Testis (tissue), 2 donors: Measurements from ENCODE around the gene MRPL55.

ENCODE experiments used
- POLR2A ChIP-seq: fragments of 450-650 bp; IDR thresholded peaks from one replicate; pipeline ENCODE4 v1.6.1; 2017; ENCODE audit warnings: antibody characterized with exemption, mild to moderate bottlenecking, moderate library complexity
- TF ChIP-seq, protein P1 (sequence below), 3 experiments: fragments of 450-650 bp in 2 of 3; fragments of 200-600 bp in 1 of 3; sonication (generic) in 1 of 3; IDR thresholded peaks; one replicate each; pipeline ENCODE4 v1.5.1; 2016 to 2019; ENCODE audit warnings: antibody characterized with exemption in 3 of 3, mild to moderate bottlenecking in 2 of 3, moderate library complexity in 1 of 3

DNA sequence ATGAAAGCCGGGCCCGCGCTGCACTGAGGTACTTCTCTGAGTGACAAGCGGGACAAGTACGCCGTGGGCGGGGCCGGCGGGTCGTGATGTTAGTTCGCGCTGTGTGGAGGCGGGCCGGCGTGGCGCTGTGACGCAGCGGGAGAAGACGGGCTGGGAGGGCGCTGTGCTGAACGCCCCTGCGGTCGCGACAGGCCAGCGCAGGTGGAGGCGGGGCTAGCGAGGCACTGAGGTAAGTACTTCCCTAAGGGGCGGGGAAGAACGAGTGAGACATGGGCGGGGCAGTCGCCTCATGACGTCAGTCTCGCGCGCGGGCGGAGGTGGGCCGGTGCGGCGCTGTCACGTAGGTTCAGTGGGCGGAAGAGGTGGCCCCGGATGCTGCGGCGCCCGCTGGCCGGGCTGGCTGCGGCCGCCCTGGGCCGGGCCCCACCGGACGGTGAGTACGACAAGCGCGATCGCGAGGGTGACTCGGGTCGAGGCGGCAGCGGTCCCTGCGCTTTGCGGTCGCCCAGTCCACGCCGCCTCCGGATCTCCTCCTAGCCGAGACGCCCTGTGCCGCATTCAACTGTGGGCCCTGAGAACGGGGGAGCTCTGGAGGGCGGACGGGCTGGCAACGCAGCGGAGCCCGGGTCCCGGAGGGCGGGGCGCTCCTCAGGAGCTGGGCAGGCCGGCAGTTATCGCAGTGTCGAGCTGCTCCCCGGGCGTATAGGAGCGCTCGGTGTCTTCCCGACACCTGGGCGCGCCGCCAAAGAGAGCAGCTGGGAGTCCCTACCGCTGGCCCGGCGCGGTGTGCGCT is 31.0 kb upstream of the MRPL55 start, which contains the start of gene GUK1:
- TF ChIP-seq, protein P1, sequence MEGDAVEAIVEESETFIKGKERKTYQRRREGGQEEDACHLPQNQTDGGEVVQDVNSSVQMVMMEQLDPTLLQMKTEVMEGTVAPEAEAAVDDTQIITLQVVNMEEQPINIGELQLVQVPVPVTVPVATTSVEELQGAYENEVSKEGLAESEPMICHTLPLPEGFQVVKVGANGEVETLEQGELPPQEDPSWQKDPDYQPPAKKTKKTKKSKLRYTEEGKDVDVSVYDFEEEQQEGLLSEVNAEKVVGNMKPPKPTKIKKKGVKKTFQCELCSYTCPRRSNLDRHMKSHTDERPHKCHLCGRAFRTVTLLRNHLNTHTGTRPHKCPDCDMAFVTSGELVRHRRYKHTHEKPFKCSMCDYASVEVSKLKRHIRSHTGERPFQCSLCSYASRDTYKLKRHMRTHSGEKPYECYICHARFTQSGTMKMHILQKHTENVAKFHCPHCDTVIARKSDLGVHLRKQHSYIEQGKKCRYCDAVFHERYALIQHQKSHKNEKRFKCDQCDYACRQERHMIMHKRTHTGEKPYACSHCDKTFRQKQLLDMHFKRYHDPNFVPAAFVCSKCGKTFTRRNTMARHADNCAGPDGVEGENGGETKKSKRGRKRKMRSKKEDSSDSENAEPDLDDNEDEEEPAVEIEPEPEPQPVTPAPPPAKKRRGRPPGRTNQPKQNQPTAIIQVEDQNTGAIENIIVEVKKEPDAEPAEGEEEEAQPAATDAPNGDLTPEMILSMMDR (IDR thresholded peaks at IDR 0.05), result peak in 2 of 3 experiments; percentile 11 to 62
- peak; percentile 80 for TF ChIP-seq POLR2A
